ENCODE measurements around the gene SFRP2. TPM values are rescaled to one million over a fixed set of nuclear protein-coding genes. Genes with fewer than 3 reads are reported as not detected.

SFRP2 gene
- polyA plus RNA-seq, 6 donors from 2014 or later: not detected

GRCh38 chr4:153790962-153791551, 2.2 kb upstream of the SFRP2 start:
- H3K4me1 Mint-ChIP-seq: peaks cover 31 to 53% (median 50%) of the 10 kb centered on the region in 3 donors
- H3K27me3 Mint-ChIP-seq: peaks cover 87 to 96% (median 94%) of the 10 kb centered on the region in 3 donors
- H3K27ac Mint-ChIP-seq: peak overlapping the region in 3 of 6 donors; percentile 53 to 79 (median 59)
- H3K9me3 Mint-ChIP-seq: no peaks in the 10 kb centered on the region
- peak overlapping the region; percentile 78 to 91 (median 86) for H3K4me3 Mint-ChIP-seq
- peaks cover 0 to 7% of the 10 kb centered on the region in 2 donors for H3K36me3 Mint-ChIP-seq
- peak; percentile 40 to 46 for ATAC-seq (ENCODE audit: low read depth in 2 of 2)
- no peak for DNase-seq

DNA sequence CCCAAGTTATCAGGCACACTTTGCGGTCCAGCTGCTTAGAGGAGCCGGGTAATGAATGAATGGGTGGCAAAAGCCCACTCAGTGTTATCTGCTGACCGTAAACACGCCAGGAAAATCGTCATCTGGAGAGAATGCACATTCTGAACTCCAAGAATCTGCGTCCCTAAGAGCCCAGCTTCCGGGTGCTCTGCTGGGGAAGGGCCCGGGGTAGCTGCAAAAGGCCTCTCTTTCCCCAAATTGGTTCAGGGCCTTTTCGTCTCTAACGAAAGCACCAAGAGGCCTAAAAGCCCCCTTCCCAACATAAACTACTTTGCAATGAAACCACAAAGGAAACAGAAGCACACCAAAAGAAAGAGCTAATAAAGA, 1.6 kb upstream of the SFRP2 start:
- Mint-ChIP-seq H3K27me3 (peaks cover 87 to 96% (median 93%) of the 10 kb centered on the region in 3 donors), H3K36me3 (peaks cover 0 to 7% of the 10 kb centered on the region in 2 donors), H3K4me3 (peak overlapping the region; percentile 78 to 91 (median 86)), H3K27ac (no peak overlapping the region), H3K4me1 (peaks cover 31 to 53% (median 50%) of the 10 kb centered on the region in 3 donors), H3K9me3 (no peaks in the 10 kb centered on the region)
- ATAC-seq (ENCODE audit: low read depth in 2 of 2) (no peak), DNase-seq (no peak)

DNA sequence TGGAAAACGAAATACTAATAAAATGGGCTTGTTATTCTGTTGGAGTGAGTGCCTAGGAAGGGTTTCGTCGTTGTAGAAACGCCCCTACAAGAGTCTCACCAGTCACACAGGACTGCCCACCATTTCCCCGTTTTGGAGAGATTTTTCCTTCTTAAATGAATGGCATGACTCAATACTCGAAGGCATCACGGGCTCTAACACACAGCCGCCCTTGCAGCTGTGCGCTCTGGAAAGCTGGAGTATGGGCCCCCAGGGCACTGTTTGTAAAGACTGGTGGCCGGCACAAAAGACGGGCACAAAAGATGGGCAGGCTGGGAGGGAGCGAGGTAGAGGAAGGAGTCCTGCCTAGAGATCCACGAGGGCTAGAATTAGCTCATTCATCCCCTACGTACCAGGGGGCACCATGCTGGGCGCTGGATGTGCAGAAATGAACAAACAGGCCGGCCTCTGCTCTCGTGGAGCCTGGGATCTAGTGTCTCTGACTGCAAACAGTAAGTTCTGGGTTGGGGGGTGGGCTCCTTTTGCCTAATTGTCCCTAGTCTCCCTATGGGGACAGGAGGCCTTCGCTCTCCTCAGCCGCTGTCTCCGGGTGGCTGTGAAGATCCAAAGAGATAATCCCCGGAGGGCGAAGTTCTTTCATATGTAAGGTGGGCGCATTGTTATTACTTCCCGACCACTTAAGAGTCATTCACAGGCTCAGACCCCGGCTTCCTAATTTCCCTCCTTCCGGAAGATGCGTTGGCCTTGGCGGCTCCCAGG, 1.0 kb upstream of the SFRP2 start:
- peak overlapping the region; percentile 78 to 91 (median 86) for H3K4me3 Mint-ChIP-seq
- H3K36me3 Mint-ChIP-seq: peaks cover 0 to 7% of the 10 kb centered on the region in 2 donors
- peaks cover 31 to 53% (median 50%) of the 10 kb centered on the region in 3 donors for H3K4me1 Mint-ChIP-seq
- ATAC-seq (ENCODE audit: low read depth in 2 of 2) (no peak), DNase-seq (no peak)
- no peaks in the 10 kb centered on the region for H3K9me3 Mint-ChIP-seq
- no peak overlapping the region for H3K27ac Mint-ChIP-seq
- H3K27me3 Mint-ChIP-seq: peaks cover 82 to 94% (median 89%) of the 10 kb centered on the region in 3 donors

DNA sequence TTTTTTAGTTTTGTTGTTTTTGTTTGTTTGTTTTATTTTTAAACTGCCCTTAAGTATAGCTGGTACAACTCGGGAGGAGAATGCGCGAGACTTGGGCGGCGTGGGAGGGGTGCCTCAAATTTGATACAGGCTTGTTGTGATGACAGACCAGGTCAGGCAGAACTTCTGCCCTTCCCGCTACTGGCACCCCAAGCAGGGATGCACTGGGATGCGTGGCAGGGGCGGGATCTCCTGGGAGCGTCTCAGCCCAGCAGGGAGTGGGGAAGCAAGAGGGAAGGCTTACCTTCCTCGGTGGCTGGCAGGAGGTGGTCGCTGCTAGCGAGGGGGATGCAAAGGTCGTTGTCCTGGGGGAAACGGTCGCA, 851 bp downstream of the SFRP2 start:
- peak overlapping the region; percentile 59 to 91 (median 82) for H3K4me3 Mint-ChIP-seq

DNA sequence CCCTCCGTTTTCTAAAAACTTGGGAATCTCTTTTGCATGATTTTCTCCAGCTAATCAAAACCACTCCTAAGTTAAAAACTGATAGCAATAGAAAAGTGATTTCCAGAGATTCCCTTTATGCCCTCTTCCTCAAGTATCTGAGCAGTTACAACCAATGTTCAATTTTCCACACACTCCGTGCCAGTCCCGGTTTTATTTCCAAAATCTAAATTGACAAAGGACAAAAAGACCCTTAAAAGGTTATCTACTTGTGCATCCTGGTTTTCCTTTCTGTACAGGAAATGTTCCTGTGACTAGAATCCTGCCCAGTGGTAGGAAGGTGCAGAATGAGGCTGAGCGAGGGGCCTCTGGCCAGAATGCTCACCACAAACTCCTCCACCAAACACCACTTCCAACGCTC, 1.3 kb downstream of the SFRP2 start:
- Mint-ChIP-seq H3K27me3 (peaks cover 79 to 91% (median 89%) of the 10 kb centered on the region in 3 donors), H3K4me3 (peak overlapping the region; percentile 15 to 91 (median 71)), H3K4me1 (peaks cover 28 to 48% (median 44%) of the 10 kb centered on the region in 3 donors), H3K36me3 (peaks cover 0 to 7% of the 10 kb centered on the region in 2 donors), H3K27ac (no peak overlapping the region), H3K9me3 (no peaks in the 10 kb centered on the region)
- ATAC-seq (ENCODE audit: low read depth in 2 of 2): no peak
- DNase-seq: no peak

More for the DNA sequence above, 851 bp downstream of the SFRP2 start:
- no peak for ATAC-seq (ENCODE audit: low read depth in 2 of 2)
- Mint-ChIP-seq H3K9me3 (no peaks in the 10 kb centered on the region), H3K27me3 (peaks cover 79 to 93% (median 89%) of the 10 kb centered on the region in 3 donors), H3K36me3 (peaks cover 0 to 7% of the 10 kb centered on the region in 2 donors), H3K4me1 (peaks cover 31 to 52% (median 49%) of the 10 kb centered on the region in 3 donors), H3K27ac (peak overlapping the region in 1 of 6 donors; percentile 82)
- DNase-seq: no peak

- no peak for DNase-seq
- H3K36me3 Mint-ChIP-seq: peaks cover 0 to 7% of the 10 kb centered on the region in 2 donors
- no peak overlapping the region for H3K27ac Mint-ChIP-seq
- peak overlapping the region in 3 of 8 donors; percentile 15 to 25 (median 16) for H3K4me3 Mint-ChIP-seq
- peaks cover 24 to 43% (median 40%) of the 10 kb centered on the region in 3 donors for H3K4me1 Mint-ChIP-seq
- H3K27me3 Mint-ChIP-seq: peaks cover 80 to 89% (median 88%) of the 10 kb centered on the region in 3 donors
- no peak for ATAC-seq (ENCODE audit: low read depth in 2 of 2)
- H3K9me3 Mint-ChIP-seq: no peaks in the 10 kb centered on the region
These were observed 1.8 kb downstream of the SFRP2 start for GRCh38 chr4:153787061-153787560.

- peaks cover 77 to 88% (median 88%) of the 10 kb centered on the region in 3 donors for H3K27me3 Mint-ChIP-seq
- DNase-seq: no peak
- H3K36me3 Mint-ChIP-seq: peaks cover 0 to 7% of the 10 kb centered on the region in 2 donors
These were observed 2.8 kb downstream of the SFRP2 start for GRCh38 chr4:153785910-153786721.

GRCh38 chr4:153784166-153784699, 4.7 kb downstream of the SFRP2 start:
- Mint-ChIP-seq H3K4me3 (no peak overlapping the region), H3K9me3 (no peaks in the 10 kb centered on the region), H3K4me1 (peaks cover 8 to 19% (median 15%) of the 10 kb centered on the region in 3 donors), H3K27ac (no peak overlapping the region), H3K36me3 (peaks cover 0 to 7% of the 10 kb centered on the region in 2 donors), H3K27me3 (peaks cover 73 to 82% (median 80%) of the 10 kb centered on the region in 3 donors)
- DNase-seq: no peak
- ATAC-seq (ENCODE audit: low read depth in 2 of 2): no peak

More at GRCh38 chr4:153785910-153786721, 2.8 kb downstream of the SFRP2 start:
- no peak overlapping the region for H3K4me3 Mint-ChIP-seq
- no peaks in the 10 kb centered on the region for H3K9me3 Mint-ChIP-seq
- H3K27ac Mint-ChIP-seq: no peak overlapping the region
- peaks cover 16 to 33% (median 30%) of the 10 kb centered on the region in 3 donors for H3K4me1 Mint-ChIP-seq
- no peak for ATAC-seq (ENCODE audit: low read depth in 2 of 2)

- no peak for DNase-seq
- peaks cover 66 to 80% (median 78%) of the 10 kb centered on the region in 3 donors for H3K27me3 Mint-ChIP-seq
- H3K4me1 Mint-ChIP-seq: peaks cover 0 to 4% (median 2%) of the 10 kb centered on the region in 3 donors
These were observed 6.3 kb downstream of the SFRP2 start for GRCh38 chr4:153782581-153782980.

DNA sequence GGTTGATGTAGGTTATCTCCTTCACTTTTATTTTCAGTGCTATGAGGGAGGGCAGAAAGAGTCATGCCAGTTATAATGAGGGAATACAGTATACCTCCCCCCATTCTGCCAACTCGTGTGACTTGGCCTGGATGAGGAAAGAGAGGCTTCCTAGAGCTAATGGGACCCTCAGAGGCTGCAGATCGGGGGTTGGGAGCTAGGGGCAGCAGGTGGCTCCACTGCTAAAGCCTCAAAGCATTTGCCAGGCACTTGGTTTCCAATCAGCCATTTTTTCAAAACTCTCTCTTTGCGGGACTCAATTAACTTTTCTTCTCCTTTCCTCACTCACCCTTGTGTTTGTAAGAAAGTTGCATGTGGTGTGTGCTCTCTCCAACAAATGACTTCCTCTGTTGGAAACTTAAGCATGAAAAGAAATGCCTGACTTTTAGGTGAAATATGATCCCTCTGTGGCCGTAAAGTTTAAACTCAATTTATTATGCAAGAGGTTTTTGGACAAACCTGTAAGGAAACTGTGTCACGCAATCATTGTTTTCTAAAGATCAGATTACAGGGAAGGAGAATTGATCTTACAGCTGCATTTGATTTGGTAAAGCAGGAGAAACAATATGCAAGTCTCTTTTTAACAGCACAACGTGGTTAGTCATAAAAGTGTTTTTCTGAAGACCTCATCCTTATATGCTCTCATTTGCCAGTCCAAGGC, 7.0 kb downstream of the SFRP2 start:
- Mint-ChIP-seq H3K27me3 (peaks cover 59 to 77% (median 77%) of the 10 kb centered on the region in 3 donors), H3K9me3 (peaks cover 2 to 15% (median 6%) of the 10 kb centered on the region in 7 donors), H3K4me1 (peaks cover 0 to 4% (median 0%) of the 10 kb centered on the region in 3 donors), H3K4me3 (no peak overlapping the region), H3K27ac (no peak overlapping the region), H3K36me3 (peaks cover 9 to 10% of the 10 kb centered on the region in 2 donors)
- ATAC-seq (ENCODE audit: low read depth in 2 of 2) (no peak), DNase-seq (no peak)

More at GRCh38 chr4:153782581-153782980, 6.3 kb downstream of the SFRP2 start:
- H3K4me3 Mint-ChIP-seq: no peak overlapping the region
- H3K9me3 Mint-ChIP-seq: peaks cover 2 to 14% (median 6%) of the 10 kb centered on the region in 7 donors
- H3K27ac Mint-ChIP-seq: no peak overlapping the region
- H3K36me3 Mint-ChIP-seq: peaks cover 9 to 10% of the 10 kb centered on the region in 2 donors
- no peak for ATAC-seq (ENCODE audit: low read depth in 2 of 2)

- peaks cover 2 to 15% (median 6%) of the 10 kb centered on the region in 7 donors for H3K9me3 Mint-ChIP-seq
- H3K36me3 Mint-ChIP-seq: peaks cover 9 to 10% of the 10 kb centered on the region in 2 donors
- DNase-seq (no peak), ATAC-seq (ENCODE audit: low read depth in 2 of 2) (no peak)
- H3K4me1 Mint-ChIP-seq: peaks cover 0 to 4% (median 0%) of the 10 kb centered on the region in 3 donors
- no peak overlapping the region for H3K4me3 Mint-ChIP-seq
- H3K27ac Mint-ChIP-seq: no peak overlapping the region
- peaks cover 59 to 78% (median 77%) of the 10 kb centered on the region in 3 donors for H3K27me3 Mint-ChIP-seq
These were observed 7.6 kb downstream of the SFRP2 start for GRCh38 chr4:153781280-153781679.

DNA sequence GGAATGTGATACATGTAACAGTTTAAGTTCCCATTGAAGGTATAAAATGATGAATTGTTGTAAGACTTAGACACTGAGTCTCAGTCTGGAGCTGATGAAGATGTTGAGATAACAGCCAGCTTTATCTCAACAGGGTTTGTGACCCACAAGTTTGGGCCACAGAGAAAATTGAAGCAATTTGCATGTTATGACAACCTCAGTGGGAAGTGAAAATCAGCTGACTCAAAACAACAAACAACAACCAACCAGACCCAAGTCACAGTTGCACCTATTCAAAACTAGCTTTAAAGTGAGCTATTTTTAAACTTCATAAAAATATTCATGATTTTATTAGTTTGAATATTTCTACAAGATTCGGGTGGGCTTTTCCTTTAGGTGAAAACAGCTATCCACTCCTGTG, 8.0 kb downstream of the SFRP2 start:
- Mint-ChIP-seq H3K4me3 (no peak overlapping the region), H3K27ac (no peak overlapping the region), H3K36me3 (peaks cover 9 to 10% of the 10 kb centered on the region in 2 donors), H3K27me3 (peaks cover 59 to 78% (median 77%) of the 10 kb centered on the region in 3 donors), H3K4me1 (peaks cover 0 to 4% (median 0%) of the 10 kb centered on the region in 3 donors), H3K9me3 (peaks cover 2 to 15% (median 6%) of the 10 kb centered on the region in 7 donors)
- ATAC-seq (ENCODE audit: low read depth in 2 of 2): no peak
- no peak for DNase-seq
